ENCODE results near the gene MSL1. TPM values are rescaled to one million over a fixed set of nuclear protein-coding genes. Genes with fewer than 3 reads are reported as not detected.

MSL1 gene
- total RNA-seq: 10 to 100 TPM; 81.7 to 89.6 TPM

GRCh38 chr17:40121181-40122135, at the start of gene MSL1:
TSS of gene MSL1 (plus strand) at chr17:40121971. CDS start at chr17:40122613, 642 bp downstream.
- Mint-ChIP-seq H3K36me3 (ENCODE audit: low read depth) (peaks cover 24% of the 10 kb centered on the region), H3K4me1 (peaks cover 29% of the 10 kb centered on the region), H3K27me3 (no peaks in the 10 kb centered on the region), H3K9me3 (ENCODE audit: low read depth) (no peaks in the 10 kb centered on the region), H3K27ac (peak within 1 kb of the TSS; percentile 57), H3K4me3 (peak within 1 kb of the TSS; percentile 79)
- ATAC-seq (peak; percentile 69), DNase-seq (peak; percentile 92)
- POLR2A ChIA-PET: interaction anchor here (1.6 to 4.0 kb wide), 3 partner anchors 8 to 18 kb away, joined by 5 to 22 read pairs (median 21); partner anchors contain the start of gene CASC3
- CTCF ChIA-PET: interaction anchor here (0.9 to 3.6 kb wide), 6 partner anchors 8 to 142 kb away, joined by 3 to 41 read pairs (median 5); no protein-coding TSS in a partner anchor
- intact Hi-C loops (cut with DNase I, micrococcal nuclease): loop anchor here (1.0 to 2.0 kb wide), 7 partner anchors 8 to 166 kb away; partner anchors contain the start of genes CASC3 (in 1 of the 2), CDC6 (in 1 of the 2), NR1D1 (in 1 of the 2) and RAPGEFL1 (in 1 of the 2)

GRCh38 chr17:40072040-40072734, 49.6 kb upstream of the MSL1 start:
- no peaks in the 10 kb centered on the region for H3K36me3 Mint-ChIP-seq (ENCODE audit: low read depth)
- H3K4me1 Mint-ChIP-seq: peaks cover 62% of the 10 kb centered on the region
- no peak overlapping the region for H3K27ac Mint-ChIP-seq
- intact Hi-C loops (cut with DNase I, micrococcal nuclease): no loop called here
- no peak overlapping the region for H3K4me3 Mint-ChIP-seq
- no peaks in the 10 kb centered on the region for H3K9me3 Mint-ChIP-seq (ENCODE audit: low read depth)
- no peaks in the 10 kb centered on the region for H3K27me3 Mint-ChIP-seq
- ChIA-PET POLR2A (no interaction called here), CTCF (interaction anchor here (1.2 to 5.6 kb wide), 3 partner anchors 8 to 46 kb away, joined by 3 to 85 read pairs (median 7); partner anchors contain the start of gene THRA)
- no peak for DNase-seq
- ATAC-seq: no peak

GRCh38 chr17:40072735-40073346, 48.9 kb upstream of the MSL1 start:
- Mint-ChIP-seq H3K36me3 (ENCODE audit: low read depth) (no peaks in the 10 kb centered on the region), H3K4me3 (no peak overlapping the region), H3K4me1 (peaks cover 56% of the 10 kb centered on the region), H3K27me3 (no peaks in the 10 kb centered on the region), H3K27ac (no peak overlapping the region), H3K9me3 (ENCODE audit: low read depth) (no peaks in the 10 kb centered on the region)
- POLR2A ChIA-PET: interaction anchor here (0.7 kb wide), 1 partner anchor 26 kb away, joined by 3 read pairs; no protein-coding TSS in a partner anchor
- intact Hi-C loops (cut with DNase I, micrococcal nuclease): no loop called here
- no peak for DNase-seq
- CTCF ChIA-PET: interaction anchor here (0.6 to 5.6 kb wide), 9 partner anchors 8 to 317 kb away, joined by 3 to 85 read pairs (median 3); partner anchors contain the start of genes MED24 and THRA
- ATAC-seq: no peak

GRCh38 chr17:40073454-40074174, 48.2 kb upstream of the MSL1 start:
- ChIA-PET POLR2A (interaction anchor here (0.7 kb wide), 1 partner anchor 26 kb away, joined by 3 read pairs; no protein-coding TSS in a partner anchor), CTCF (interaction anchor here (0.6 to 5.6 kb wide), 12 partner anchors 9 to 318 kb away, joined by 3 to 85 read pairs (median 5); partner anchors contain the start of genes MED24, NR1D1 and THRA)
- Mint-ChIP-seq H3K9me3 (ENCODE audit: low read depth) (no peaks in the 10 kb centered on the region), H3K4me3 (no peak overlapping the region), H3K27ac (peak overlapping the region; percentile 11), H3K4me1 (peaks cover 50% of the 10 kb centered on the region), H3K27me3 (no peaks in the 10 kb centered on the region), H3K36me3 (ENCODE audit: low read depth) (no peaks in the 10 kb centered on the region)
- no peak for ATAC-seq
- no peak for DNase-seq
- intact Hi-C loops (cut with DNase I, micrococcal nuclease): loop anchor here in 1 of 2 experiments (2.0 kb wide), 1 partner anchor 61 kb away; no protein-coding TSS in a partner anchor

GRCh38 chr17:40074175-40074512, 47.6 kb upstream of the MSL1 start:
- H3K27me3 Mint-ChIP-seq: no peaks in the 10 kb centered on the region
- H3K9me3 Mint-ChIP-seq (ENCODE audit: low read depth): no peaks in the 10 kb centered on the region
- POLR2A ChIA-PET: no interaction called here
- H3K27ac Mint-ChIP-seq: no peak overlapping the region
- peaks cover 45% of the 10 kb centered on the region for H3K4me1 Mint-ChIP-seq
- no peak overlapping the region for H3K4me3 Mint-ChIP-seq
- CTCF ChIA-PET: interaction anchor here (0.6 to 5.6 kb wide), 11 partner anchors 10 to 165 kb away, joined by 3 to 85 read pairs (median 13); partner anchors contain the start of genes MED24, NR1D1 and THRA
- no peaks in the 10 kb centered on the region for H3K36me3 Mint-ChIP-seq (ENCODE audit: low read depth)
- DNase-seq (no peak), ATAC-seq (no peak)
- intact Hi-C loops (cut with DNase I, micrococcal nuclease): loop anchor here in 1 of 2 experiments (2.0 kb wide), 1 partner anchor 61 kb away; no protein-coding TSS in a partner anchor

- POLR2A ChIA-PET: interaction anchor here (1.3 to 1.7 kb wide), 2 partner anchors 11 to 24 kb away, joined by 5 to 6 read pairs; no protein-coding TSS in a partner anchor
- no peak overlapping the region for H3K4me3 Mint-ChIP-seq
- DNase-seq (no peak), ATAC-seq (no peak)
- H3K9me3 Mint-ChIP-seq (ENCODE audit: low read depth): no peaks in the 10 kb centered on the region
- H3K27ac Mint-ChIP-seq: no peak overlapping the region
- no peaks in the 10 kb centered on the region for H3K36me3 Mint-ChIP-seq (ENCODE audit: low read depth)
- peaks cover 38% of the 10 kb centered on the region for H3K4me1 Mint-ChIP-seq
- H3K27me3 Mint-ChIP-seq: no peaks in the 10 kb centered on the region
- CTCF ChIA-PET: interaction anchor here (0.5 to 5.6 kb wide), 19 partner anchors 9 to 212 kb away, joined by 3 to 85 read pairs (median 8); partner anchors contain the start of genes MED24, NR1D1 and THRA
- intact Hi-C loops (cut with DNase I, micrococcal nuclease): loop anchor here (1.0 to 5.0 kb wide), 4 partner anchors 12 to 62 kb away; no protein-coding TSS in a partner anchor
Observed at GRCh38 chr17:40074871-40075200, 46.9 kb upstream of the MSL1 start.

GRCh38 chr17:40075201-40075941, 46.4 kb upstream of the MSL1 start:
- DNase-seq (peak; percentile 83), ATAC-seq (peak; percentile 88)
- peak overlapping the region; percentile 72 for H3K27ac Mint-ChIP-seq
- no peaks in the 10 kb centered on the region for H3K27me3 Mint-ChIP-seq
- H3K4me1 Mint-ChIP-seq: peaks cover 33% of the 10 kb centered on the region
- ChIA-PET POLR2A (interaction anchor here (1.3 to 1.7 kb wide), 2 partner anchors 11 to 24 kb away, joined by 5 to 6 read pairs; no protein-coding TSS in a partner anchor), CTCF (interaction anchor here (0.6 to 5.6 kb wide), 30 partner anchors 8 to 240 kb away, joined by 3 to 85 read pairs (median 5); partner anchors contain the start of genes MED24, NR1D1 and THRA)
- H3K4me3 Mint-ChIP-seq: no peak overlapping the region
- intact Hi-C loops (cut with DNase I, micrococcal nuclease): loop anchor here (1.0 to 5.0 kb wide), 4 partner anchors 12 to 63 kb away; no protein-coding TSS in a partner anchor
- H3K36me3 Mint-ChIP-seq (ENCODE audit: low read depth): no peaks in the 10 kb centered on the region
- no peaks in the 10 kb centered on the region for H3K9me3 Mint-ChIP-seq (ENCODE audit: low read depth)

GRCh38 chr17:40075942-40076498, 45.8 kb upstream of the MSL1 start:
- Mint-ChIP-seq H3K36me3 (ENCODE audit: low read depth) (no peaks in the 10 kb centered on the region), H3K4me1 (peaks cover 27% of the 10 kb centered on the region), H3K4me3 (no peak overlapping the region), H3K9me3 (ENCODE audit: low read depth) (no peaks in the 10 kb centered on the region), H3K27ac (peak overlapping the region; percentile 72), H3K27me3 (no peaks in the 10 kb centered on the region)
- CTCF ChIA-PET: interaction anchor here (0.6 to 5.6 kb wide), 31 partner anchors 8 to 607 kb away, joined by 3 to 85 read pairs (median 5); partner anchors contain the start of genes MED24, NR1D1 and THRA
- ATAC-seq (no peak), DNase-seq (no peak)
- POLR2A ChIA-PET: interaction anchor here (1.3 to 1.7 kb wide), 2 partner anchors 12 to 23 kb away, joined by 5 to 6 read pairs; no protein-coding TSS in a partner anchor
- intact Hi-C loops (cut with DNase I, micrococcal nuclease): loop anchor here (1.0 to 5.0 kb wide), 4 partner anchors 13 to 63 kb away; no protein-coding TSS in a partner anchor

GRCh38 chr17:40076591-40076990, 45.2 kb upstream of the MSL1 start:
- intact Hi-C loops (cut with DNase I, micrococcal nuclease): loop anchor here in 1 of 2 experiments (5.0 kb wide), 1 partner anchor 49 kb away; no protein-coding TSS in a partner anchor
- Mint-ChIP-seq H3K36me3 (ENCODE audit: low read depth) (no peaks in the 10 kb centered on the region), H3K4me3 (no peak overlapping the region), H3K27me3 (no peaks in the 10 kb centered on the region), H3K4me1 (peaks cover 23% of the 10 kb centered on the region), H3K9me3 (ENCODE audit: low read depth) (no peaks in the 10 kb centered on the region), H3K27ac (no peak overlapping the region)
- ChIA-PET POLR2A (no interaction called here), CTCF (interaction anchor here (0.7 to 5.6 kb wide), 14 partner anchors 9 to 607 kb away, joined by 3 to 85 read pairs (median 10); partner anchors contain the start of genes MED24 and THRA)
- ATAC-seq (no peak), DNase-seq (no peak)
